Urothelium cell line (cell line): ENCODE results near the gene COL2A1.

Experiments used
- DNase-seq: peaks from one replicate; pipeline ENCODE4 v3.0.0; 2011; ENCODE audit warnings: low spot score, mixed read lengths
- FAIRE-seq: peaks from 2 replicates; lab custom pipeline; 2011; peaks lifted over from hg19 to GRCh38; lab: Jason Lieb, UNC

Gene COL2A1

DNA sequence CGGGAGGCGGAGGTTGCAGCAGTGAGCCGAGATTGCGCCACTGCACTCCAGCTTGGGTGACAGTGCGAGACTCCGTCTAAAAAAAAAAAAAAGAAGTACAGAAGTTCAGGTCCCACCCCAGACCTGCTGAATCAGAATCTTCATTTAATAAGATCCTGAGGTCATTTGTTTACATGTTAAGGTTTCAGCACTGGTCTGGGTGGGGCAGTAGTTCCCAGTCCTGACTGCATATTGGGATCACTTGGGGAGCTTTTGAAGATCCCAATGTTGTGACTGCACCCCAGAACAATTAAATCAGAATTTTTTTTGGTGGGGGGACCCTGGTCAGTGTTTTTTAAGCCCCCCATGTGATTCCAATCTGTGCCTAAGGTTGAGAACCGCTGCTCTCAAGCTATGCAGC, 11.7 kb upstream of the COL2A1 start:
- DNase-seq (no peak), FAIRE-seq (no peak)

DNA sequence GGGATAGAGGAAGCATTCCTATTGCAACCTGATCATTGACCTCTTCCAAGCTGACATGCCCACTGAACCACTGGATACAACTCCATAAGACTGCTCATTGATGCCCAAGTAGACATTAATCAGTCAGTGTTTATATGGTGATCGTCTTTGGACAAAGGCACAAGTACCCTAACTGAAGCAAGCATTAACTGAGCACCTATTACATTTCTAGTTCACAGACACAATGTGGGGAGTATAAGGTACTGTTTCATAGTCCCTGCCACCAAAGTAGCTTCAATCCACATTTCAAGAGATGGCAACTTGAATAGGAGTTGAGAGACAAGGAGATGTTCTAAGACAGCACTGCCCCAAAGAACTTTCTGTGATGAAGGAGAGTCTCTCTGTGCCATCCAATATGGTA, 10.9 kb upstream of the COL2A1 start:
- FAIRE-seq, result no peak
- no peak for DNase-seq

DNA sequence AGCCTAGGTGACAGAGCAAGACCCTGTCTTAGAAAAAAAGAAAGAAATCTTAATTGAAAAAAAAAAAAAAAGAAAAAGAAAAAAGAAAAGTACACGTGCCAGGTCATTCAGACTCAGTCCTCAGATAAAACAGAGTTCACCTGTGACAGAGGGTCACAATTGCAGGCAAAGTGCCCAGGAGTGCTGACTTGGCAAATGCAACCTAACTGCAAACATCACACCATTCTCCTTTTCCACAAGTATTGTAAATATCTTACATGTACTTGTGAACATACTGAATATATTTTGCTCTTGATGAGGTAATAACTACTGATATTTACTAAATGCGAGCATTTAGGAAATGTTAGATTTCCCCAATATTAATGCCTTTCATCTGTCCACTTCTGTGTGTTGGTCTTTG, 9.0 kb upstream of the COL2A1 start:
- DNase-seq (no peak), FAIRE-seq (no peak)

DNA sequence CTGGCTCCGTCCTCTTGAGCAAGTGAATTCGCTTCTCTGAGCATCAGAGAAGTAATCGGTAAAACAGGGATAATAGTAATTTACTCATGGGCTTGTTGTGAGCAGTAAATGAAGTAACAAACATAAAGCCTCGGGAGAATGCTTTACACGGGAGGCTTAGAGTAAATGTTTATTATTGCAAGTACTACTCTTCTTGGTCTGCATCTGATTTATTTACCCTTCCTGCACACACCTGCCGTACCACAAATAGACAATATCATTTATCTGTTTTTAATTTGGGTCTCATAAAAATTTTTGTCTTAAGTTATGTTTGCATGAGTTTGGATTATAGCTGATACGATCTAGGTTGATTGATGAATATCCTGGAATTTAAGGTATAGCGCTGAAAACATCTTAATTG, 7.8 kb upstream of the COL2A1 start:
- no peak for DNase-seq
- FAIRE-seq, result no peak

DNA sequence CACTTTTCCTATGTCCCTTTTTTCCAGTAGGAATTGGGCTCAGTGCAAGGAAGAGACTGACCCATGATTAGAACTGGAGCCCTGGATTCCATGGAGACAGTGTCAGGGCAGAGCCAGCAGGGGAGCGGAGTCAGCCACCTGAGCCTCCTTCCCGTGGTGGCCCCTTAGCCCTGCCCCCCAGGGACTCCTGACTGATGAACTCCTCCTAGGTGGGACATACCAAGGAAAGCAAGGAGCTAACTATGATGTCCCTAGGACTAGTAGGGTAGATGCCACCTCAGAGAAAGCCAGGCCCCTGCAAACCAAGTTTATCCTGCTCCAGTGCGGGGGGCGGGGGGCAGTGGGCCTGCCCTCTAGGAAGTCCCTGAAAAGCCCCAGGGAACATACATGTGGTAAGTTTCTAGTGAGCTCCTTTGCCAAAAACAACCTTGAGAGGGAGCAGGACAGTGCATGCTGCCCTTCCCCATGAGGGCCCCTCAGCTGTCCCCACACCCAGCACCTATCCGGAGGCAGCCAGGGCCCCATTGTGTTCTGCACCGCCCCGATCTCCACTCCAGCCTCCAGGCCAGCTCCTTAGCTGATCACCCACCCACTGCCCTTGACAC, 6.2 kb upstream of the COL2A1 start:
- no peak for DNase-seq
- no peak for FAIRE-seq

DNA sequence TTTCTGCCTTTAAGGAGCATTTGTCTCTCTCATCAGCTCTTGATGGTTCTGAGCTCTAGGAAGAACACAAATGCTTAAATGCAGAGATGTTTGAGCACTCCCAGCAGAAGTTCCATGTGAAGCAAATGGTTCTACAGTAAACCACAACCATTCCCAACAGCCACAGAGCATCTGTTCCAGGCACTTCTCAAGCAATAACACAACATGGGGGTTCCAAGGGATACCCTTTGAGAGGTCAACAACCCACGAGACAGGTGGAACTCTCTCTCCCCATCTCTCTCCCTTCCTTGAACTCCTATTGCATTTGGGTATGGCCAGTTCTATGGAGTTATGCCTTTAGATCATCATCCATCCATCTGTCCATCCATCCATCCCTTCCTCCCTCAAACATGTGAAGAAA, 5.2 kb upstream of the COL2A1 start:
- DNase-seq (no peak), FAIRE-seq (no peak)

DNA sequence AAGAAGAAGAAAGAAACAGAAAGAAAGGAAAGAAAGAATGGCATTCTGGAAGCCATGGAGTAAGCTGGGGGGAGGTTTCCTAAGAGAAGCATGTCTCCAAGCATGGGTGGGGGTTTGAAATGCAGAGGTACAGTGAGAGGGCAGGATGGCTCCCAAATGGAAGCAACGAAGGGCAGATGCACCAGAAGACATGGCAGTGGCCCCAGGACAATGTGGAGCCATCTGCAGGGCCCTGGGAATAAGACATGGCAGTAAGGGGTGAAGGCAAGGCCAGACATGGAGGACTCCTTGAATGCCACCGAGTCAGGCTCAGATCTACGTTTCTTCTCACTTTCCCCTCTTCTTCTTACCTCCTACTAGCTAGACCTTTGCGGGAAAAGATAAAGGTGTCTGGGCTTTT, 4.7 kb upstream of the COL2A1 start:
- DNase-seq (no peak), FAIRE-seq (no peak)

DNA sequence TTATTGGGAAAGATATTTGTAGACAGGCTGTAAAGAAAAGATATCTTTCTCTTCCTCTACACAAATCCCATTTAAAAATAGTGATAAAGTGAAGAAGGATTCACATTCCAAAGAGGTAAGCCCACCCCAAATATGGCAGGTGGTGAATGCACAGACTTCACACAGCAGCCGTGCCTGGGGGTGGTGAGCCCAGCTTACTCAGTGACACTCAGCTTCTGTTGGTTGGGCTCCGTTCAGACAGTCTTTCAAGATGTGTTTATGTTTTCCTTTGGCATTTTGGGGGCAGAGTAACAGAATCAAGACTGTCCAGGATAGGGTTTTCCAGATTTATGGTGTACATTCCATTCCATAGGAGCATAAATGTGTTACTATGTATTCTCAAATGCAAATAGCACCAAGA, 4.1 kb upstream of the COL2A1 start:
- no peak for DNase-seq
- FAIRE-seq, result no peak

DNA sequence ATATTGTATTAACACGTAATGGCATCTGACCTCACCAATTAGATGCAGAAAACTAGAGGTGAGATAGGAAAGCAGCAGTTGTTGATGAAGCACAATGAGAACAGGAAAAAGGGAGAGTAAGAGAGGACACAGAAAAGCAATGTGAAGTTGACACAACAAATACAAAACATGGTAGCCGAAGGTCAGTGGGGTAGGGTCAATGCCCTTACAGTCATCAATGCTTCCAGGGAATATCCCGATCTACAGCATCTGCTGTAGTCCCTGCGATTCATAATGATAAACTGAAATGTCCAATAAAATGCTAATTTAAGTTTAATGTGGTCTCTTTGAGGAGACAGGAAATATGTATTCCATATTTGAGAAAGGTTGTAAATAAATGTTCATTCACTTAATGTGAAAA, 2.9 kb upstream of the COL2A1 start:
- FAIRE-seq (no peak), DNase-seq (no peak)

DNA sequence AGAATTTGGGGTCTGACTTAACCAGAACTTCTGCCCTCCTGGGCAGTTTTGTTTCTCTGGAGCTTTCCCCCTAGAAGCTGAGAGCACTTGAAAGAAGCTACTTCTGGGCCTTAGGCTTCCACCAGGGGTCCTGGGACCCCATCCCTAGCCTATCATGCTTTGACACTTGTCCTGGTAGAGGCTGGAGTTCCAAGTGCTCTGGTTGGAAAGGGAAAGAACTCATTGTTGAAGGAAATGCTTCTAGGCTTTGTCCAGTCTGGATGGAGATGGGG, 1.4 kb upstream of the COL2A1 start:
- no peak for FAIRE-seq
- no peak for DNase-seq

DNA sequence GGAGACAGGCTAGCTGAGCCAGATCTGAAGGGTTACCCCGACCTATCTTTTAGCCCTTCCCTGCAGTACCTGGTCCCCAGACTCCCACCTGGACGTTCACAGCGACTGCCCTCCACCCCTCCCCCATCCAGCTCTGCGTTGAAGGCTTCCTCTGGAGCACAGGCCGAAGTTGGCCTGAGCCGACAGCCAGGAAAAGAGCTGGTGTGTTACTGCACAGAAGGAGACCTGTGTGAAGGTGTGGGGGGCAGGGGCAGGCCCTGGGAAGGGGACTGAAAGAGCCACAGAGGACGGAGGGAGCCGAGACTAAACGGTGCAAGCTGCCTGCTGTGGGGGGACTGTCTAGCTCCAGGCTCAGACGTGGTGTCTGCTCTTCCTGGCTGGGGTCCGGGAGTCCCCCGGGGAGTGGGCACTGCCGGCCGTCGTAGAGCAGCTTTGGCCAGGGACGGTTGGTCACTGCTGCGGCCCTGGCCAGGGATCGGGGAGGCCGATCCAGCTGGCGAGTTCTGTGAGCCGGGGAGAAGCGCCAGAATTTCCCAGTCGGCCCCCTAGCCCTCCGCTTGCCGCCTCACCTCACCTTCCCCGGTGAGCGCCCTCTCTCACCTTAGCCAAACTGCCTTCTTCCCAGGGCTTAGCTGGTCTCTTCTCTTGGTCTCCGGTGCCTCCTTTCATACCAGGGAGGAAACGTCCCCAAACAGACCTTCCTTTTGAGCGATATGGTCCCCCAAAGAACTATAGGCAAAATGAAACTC, 899 bp upstream of the COL2A1 start:
- FAIRE-seq, result no peak

DNA sequence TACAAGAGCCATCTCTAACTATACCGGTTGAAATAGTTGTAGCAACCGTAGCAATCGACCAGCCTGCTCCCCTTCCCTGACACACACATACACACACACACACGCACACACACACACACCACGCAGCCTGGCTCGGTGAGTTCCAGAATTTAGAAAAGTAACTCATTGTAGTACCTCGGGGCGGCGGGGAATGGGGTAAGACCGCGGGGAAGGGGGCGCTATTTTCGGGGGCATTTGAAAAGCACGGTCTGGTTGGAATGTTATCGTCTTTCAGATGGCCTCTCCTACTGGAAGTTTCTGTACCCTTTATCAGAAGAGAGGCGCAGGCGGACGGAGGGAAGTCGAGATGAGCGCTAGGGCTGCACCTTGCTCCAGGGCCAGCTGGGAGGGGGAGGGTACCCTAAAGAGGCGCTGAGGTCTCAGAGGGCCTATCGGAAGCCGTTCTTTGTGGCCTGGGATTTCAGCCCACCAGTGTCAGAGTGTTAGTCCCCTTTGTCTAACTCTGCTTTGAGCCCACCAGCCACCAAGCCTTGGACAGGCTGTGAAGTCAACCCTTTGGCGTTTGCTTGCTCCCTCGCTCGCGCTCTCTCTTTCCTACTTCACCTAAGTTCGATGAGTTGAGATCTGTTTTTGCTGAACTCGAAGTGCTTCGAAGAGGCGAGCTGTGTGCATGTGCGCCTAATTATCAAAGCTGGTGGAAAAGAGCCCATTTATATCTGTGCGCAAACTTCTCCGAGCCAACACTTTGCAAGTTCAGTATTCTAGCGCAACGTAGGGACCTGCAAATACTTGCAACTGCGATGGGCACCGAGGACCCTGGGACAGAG, 837 bp downstream of the COL2A1 start:
- FAIRE-seq (no peak), DNase-seq (no peak)

More for the DNA sequence above, 899 bp upstream of the COL2A1 start:
- DNase-seq, result no peak

DNA sequence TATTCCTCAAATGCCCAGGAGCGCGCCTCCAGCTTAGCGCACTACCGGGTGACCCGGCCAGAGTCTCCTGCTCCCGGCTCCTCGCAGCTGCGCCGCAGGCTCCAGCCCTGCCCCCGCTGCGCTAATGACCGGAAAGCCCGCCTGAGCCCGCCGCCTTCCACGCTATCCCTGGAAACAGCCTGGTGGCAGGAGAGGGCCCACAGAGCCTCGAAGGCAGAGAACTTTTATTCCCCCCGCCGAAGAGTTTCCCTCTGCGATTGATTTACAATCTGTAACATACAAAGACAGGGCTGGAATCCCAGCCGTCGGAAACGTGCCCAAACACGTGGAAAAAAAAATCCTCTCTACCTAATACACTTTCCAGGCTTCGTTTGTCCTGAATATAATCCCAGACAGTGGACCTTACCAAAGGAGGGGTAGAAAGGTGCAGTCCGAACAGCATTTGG, 1.5 kb downstream of the COL2A1 start:
- no peak for DNase-seq
- no peak for FAIRE-seq

DNA sequence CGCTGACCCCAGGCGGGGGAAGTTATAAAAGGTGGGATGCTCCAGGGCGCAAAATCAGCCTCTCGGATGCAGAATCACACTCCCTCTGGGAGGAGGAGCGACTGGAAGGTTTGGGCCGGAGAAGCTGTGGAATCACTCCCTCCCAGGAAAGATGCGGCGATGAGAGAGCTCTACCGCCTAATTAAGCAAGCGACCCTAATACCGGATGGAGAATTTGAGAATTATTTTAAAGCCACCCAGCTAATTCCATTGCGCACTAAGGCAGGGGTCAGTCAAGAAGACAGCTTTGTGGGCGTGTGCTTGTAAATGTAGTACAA, 1.9 kb downstream of the COL2A1 start:
- DNase-seq (no peak), FAIRE-seq (no peak)

DNA sequence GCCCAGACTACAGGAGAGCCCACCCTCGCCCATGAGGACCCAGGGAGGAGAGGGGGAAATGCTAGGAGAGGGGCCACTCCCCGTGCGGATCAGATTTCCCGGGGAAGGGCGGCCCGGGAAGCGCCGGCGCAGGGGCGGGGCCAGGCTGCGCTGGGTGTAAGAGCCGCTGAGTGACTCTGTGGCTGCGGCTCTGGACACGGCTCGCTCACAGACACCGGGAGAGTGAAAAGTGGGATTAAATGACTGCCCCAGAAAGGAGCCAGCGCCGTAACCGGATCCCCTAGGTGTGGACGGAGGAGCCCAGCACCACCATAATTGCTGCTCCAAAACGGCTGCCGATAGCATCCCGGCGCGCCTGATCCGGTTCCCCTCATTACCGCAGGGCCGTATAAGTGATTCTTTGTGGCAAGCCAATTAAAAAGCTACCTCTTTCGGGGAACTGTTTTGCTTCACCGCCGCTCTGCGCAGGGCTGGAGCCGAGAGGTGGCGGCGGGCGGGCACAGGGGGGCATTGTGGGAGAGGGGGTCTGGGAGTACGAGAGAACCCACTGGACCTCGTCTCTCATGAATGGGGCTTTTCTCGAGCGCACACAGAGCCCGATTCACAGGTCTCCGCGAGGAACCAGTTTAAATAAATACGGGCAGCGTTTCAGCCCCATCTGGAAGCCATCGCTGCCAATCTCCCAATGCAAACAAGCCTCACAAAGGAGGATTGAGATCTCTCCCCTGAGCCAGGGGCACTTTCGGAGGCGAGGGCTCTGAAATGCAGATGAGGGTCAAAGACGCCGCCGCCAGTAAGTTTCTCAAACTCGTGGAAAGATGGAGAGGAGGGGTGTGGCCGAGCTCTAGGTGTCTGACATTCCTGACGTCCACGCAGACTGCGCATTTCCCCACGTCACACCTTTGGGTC, 2.5 kb downstream of the COL2A1 start:
- FAIRE-seq (no peak), DNase-seq (peak; percentile 86)

DNA sequence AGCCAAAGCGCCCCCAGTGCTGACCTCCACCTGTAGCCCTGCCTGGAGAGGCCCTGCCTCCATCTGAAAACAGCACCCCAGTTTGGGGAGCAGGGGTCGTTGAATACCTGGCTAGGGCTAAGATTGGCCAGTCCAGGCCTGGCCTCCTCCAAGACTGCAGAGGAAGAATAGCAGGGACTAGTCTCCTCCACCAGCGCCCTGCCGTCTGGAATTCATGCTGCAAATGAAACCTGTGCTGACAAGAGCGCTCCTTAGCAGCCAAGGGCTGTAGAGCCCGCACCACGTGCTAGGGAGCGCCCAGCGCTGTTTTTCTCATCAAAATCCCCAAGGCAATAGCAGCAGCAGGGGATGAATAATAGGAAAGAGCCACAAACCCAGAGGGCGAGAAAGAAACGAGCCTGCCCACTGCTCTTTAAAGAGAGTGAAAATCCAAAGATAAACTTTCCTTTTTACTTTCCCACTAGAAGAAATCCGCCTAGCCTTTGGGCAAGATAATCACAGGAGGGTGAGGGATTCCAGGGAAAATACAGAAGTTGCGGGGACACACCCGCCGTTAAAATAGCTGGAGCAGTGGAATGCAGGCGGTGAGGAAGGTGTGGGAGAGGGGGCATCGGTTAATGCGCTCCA, 3.3 kb downstream of the COL2A1 start:
- DNase-seq (peak; percentile 66), FAIRE-seq (no peak)

DNA sequence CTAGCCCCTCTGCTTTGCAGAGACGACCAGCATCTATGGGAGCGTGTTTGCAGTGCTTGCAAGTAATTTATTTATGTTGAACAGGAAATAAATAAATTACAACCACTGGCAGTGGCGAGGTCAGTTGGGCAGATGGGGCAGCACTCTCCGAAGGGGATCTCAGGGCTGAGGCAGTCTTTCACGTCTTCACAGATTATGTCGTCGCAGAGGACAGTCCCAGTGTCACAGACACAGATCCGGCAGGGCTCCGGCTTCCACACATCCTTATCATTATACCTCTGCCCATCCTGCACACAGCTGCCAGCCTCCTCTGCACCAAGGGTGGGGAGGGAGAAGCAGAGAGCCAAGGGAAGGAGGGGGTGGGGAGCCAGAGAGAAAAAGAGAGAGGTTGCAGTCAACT, 4.5 kb downstream of the COL2A1 start:
- FAIRE-seq (no peak), DNase-seq (no peak)

DNA sequence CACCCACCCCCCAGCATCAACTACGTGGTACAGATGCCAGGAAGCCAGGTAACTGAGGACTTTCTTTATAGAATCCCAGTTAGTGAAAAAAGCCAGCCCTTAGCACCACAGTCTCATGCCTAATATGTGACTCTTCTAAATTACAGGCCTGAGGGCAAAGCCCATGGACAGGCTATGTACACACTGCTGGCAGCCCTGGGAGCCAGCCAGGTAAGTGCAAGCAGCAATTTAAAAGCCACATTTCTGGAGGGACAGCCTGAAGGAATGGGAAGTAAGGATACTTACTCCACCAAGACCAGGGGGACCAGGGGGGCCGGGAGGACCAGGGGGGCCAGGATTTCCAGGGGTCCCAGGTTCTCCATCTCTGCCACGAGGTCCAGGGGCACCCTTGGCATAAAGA, 7.0 kb downstream of the COL2A1 start:
- FAIRE-seq (no peak), DNase-seq (no peak)

DNA sequence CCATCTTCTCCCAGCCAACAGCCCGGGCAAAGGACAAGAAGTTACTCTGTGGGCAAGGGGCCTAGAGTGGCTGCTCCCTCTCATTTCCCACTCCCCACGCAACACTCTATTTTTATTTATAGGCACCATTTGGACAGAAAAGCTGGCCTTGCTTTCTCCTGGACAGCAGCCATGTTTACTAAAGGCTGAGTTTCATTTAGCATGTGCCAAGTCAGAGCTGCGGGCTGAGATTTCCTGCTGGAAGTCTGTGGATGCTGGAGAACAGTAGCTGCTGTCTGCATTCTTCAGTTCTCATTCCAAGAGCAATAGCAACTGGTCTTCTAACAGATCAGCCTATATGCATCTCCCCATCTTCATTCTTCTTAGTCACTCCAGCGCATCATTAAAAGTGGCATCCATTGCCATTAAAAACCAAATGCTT, 8.3 kb downstream of the COL2A1 start:
- DNase-seq (no peak), FAIRE-seq (no peak)

DNA sequence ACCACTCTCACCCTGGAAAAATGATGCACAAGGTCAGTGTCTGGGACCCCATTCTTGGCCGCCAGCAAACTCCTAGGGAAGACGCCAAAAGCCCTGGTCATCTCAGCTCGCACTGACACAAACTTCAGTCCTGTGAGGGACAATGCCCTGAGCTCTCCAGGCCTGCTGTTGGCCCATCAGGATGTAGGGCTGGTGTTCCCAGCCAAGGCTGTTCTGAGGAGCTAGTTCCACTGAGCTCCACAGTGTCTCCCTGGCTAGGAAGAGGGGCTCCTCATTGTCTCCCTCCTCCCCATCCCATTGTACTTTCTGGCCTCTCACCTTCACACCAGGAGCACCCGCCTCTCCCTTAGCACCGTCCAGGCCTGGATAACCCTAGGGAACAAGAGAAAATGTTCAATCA, 10.8 kb downstream of the COL2A1 start:
- DNase-seq, result no peak
- no peak for FAIRE-seq

DNA sequence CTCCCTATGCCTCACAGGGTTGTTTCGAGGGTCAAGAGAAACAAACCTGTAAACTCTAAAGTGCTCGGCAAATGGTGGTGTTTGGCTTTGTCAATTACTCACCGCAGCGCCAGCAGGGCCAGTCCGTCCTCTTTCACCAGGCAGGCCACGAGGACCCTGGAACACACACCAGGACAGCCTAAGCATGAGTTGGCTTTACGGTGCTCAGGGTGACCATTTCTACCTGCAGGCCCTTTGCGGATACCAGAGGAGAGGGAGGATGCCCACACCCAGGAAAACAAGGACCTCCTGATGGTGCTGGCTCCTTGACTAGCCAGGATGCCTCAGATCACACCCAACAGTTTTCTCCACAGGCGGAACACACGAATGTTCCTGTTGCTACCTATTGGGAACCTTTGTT, 11.5 kb downstream of the COL2A1 start:
- FAIRE-seq, result no peak
- no peak for DNase-seq
